ENCODE results near the gene VARS2. TPM values are rescaled to one million over a fixed set of nuclear protein-coding genes. Genes with fewer than 3 reads are reported as not detected.
"Not testable (repeated sequence)": the region's sequence is repeated elsewhere in the genome, so short reads cannot be mapped to it uniquely, and the experiment has no call there.

VARS2 gene
- total and polyA plus RNA-seq, 7 donors, result 6.7 to 23.0 (median 8.0) TPM

- no peaks in the 10 kb centered on the region for H3K9me3 ChIP-seq
- peaks cover 0 to 10% (median 0%) of the 10 kb centered on the region in 3 donors for H3K27me3 ChIP-seq
- intact Hi-C loops (cut with DNase I), result no loop called here
- H3K4me1 ChIP-seq, result no peaks in the 10 kb centered on the region
- no peak for TF ChIP-seq POLR2A (IDR thresholded peaks at IDR 0.05)
- TF ChIP-seq CTCF (IDR thresholded peaks at IDR 0.05), result no peak
- TF ChIP-seq EP300 (IDR thresholded peaks at IDR 0.05), result no peak
- no peak for TF ChIP-seq POLR2AphosphoS5 (IDR thresholded peaks at IDR 0.05)
- no peak overlapping the region for H3K4me3 ChIP-seq
- DNase-seq, result no peak
- no peak overlapping the region for H3K27ac ChIP-seq
- no peaks in the 10 kb centered on the region for H3K36me3 ChIP-seq
- WGBS, 2 donors, result 72 to 79% methylated on average over 5 of the region's 5 CpGs
Observed at GRCh38 chr6:30965140-30965601, 51.1 kb downstream of the VARS2 start.

- Histone ChIP-seq H3K27me3 (peaks cover 0 to 10% (median 0%) of the 10 kb centered on the region in 3 donors), H3K36me3 (no peaks in the 10 kb centered on the region), H3K4me1 (no peaks in the 10 kb centered on the region), H3K27ac (no peak overlapping the region), H3K4me3 (no peak overlapping the region), H3K9me3 (no peaks in the 10 kb centered on the region)
- TF ChIP-seq EP300 (IDR thresholded peaks at IDR 0.05) (no peak), CTCF (IDR thresholded peaks at IDR 0.05) (no peak), POLR2A (IDR thresholded peaks at IDR 0.05) (no peak), POLR2AphosphoS5 (IDR thresholded peaks at IDR 0.05) (no peak)
- intact Hi-C loops (cut with DNase I), result no loop called here
- DNase-seq, result no peak
- 57 to 63% methylated on average over 3 of the region's 3 CpGs for WGBS, 2 donors
Observed at GRCh38 chr6:30966154-30966553, 52.1 kb downstream of the VARS2 start.

- H3K4me3 ChIP-seq; DNase-seq; H3K4me1 ChIP-seq; H3K27ac ChIP-seq; H3K27me3 ChIP-seq; H3K9me3 ChIP-seq; intact Hi-C loops (cut with DNase I); H3K36me3 ChIP-seq: not testable (repeated sequence)
- 91 to 93% methylated on average over 6 of the region's 6 CpGs for WGBS, 2 donors
Observed at GRCh38 chr6:30969171-30969570, 55.1 kb downstream of the VARS2 start.

- H3K4me1 ChIP-seq, result no peaks in the 10 kb centered on the region
- H3K4me3 ChIP-seq, result no peak overlapping the region
- intact Hi-C loops (cut with DNase I), result no loop called here
- H3K9me3 ChIP-seq, result no peaks in the 10 kb centered on the region
- no peaks in the 10 kb centered on the region for H3K36me3 ChIP-seq
- H3K27me3 ChIP-seq, result peaks cover 0 to 8% (median 0%) of the 10 kb centered on the region in 3 donors
- WGBS, 2 donors, result 75 to 89% methylated on average over 5 of the region's 5 CpGs
- no peak for DNase-seq
- H3K27ac ChIP-seq, result no peak overlapping the region
- TF ChIP-seq EP300 (IDR thresholded peaks at IDR 0.05), result no peak
- TF ChIP-seq POLR2AphosphoS5 (IDR thresholded peaks at IDR 0.05), result no peak
- TF ChIP-seq CTCF (IDR thresholded peaks at IDR 0.05), result no peak
- TF ChIP-seq POLR2A (IDR thresholded peaks at IDR 0.05), result no peak
Observed at GRCh38 chr6:30970946-30971345, 56.9 kb downstream of the VARS2 start.

GRCh38 chr6:30972816-30973215, 58.8 kb downstream of the VARS2 start:
- no peak for TF ChIP-seq CTCF (IDR thresholded peaks at IDR 0.05)
- intact Hi-C loops (cut with DNase I), result no loop called here
- Histone ChIP-seq H3K27me3 (peaks cover 0 to 8% (median 0%) of the 10 kb centered on the region in 3 donors), H3K36me3 (no peaks in the 10 kb centered on the region), H3K9me3 (no peaks in the 10 kb centered on the region), H3K27ac (no peak overlapping the region), H3K4me1 (no peaks in the 10 kb centered on the region), H3K4me3 (no peak overlapping the region)
- no peak for DNase-seq
- 94 to 96% methylated on average over 4 of the region's 4 CpGs for WGBS, 2 donors

Measured in sigmoid colon (tissue), 7 donors.